Endothelial cell of umbilical vein (primary cell): ENCODE results near the gene IL15. TPM values are rescaled to one million over a fixed set of nuclear protein-coding genes. Genes with fewer than 3 reads are reported as not detected.

Experiments
- BruUV-seq: library from RNA; stranded (reverse); fragments of 400-500 nt; replicated peaks from 2 replicates; lab custom pipeline; 2021; lab: Mats Ljungman, UMichigan
- CTCF ChIA-PET: fragments of 300-600, 350-600 bp; sonication (Branson Sonifier 250); formaldehyde crosslinking; loops from one replicate; lab custom pipeline; 2021; ENCODE audit warnings: antibody characterized with exemption, inconsistent platforms; lab: Charles Lee
- POLR2A ChIA-PET: fragments of 300-600, 350-600 bp; sonication (Branson Sonifier 250); formaldehyde crosslinking; loops from one replicate; lab custom pipeline; 2021; ENCODE audit warnings: antibody characterized with exemption, inconsistent platforms; lab: Charles Lee
- DNase-seq: peaks from one replicate; pipeline ENCODE4 v3.0.0-alpha.2; 2011; ENCODE audit warnings: low read depth, low spot score
- FAIRE-seq: peaks from 2 replicates; lab custom pipeline; 2011; peaks lifted over from hg19 to GRCh38; lab: Jason Lieb, UNC
- H2AFZ ChIP-seq: 2 replicates; pipeline ENCODE4 v1.6.0; 2012; ENCODE audit warnings: low read depth, low read length, control low read depth, inconsistent platforms
- H3K27ac ChIP-seq: 2 replicates; pipeline ENCODE4 v1.5.1; 2011; ENCODE audit warnings: low read depth, mild to moderate bottlenecking, control low read depth, low read length, moderate library complexity; ENCODE audit not compliant: insufficient read depth
- H3K27me3 ChIP-seq, 2 experiments: 2 replicates each; pipeline versions ENCODE4 v1.6.0 to v1.6.1; 2011; ENCODE audit warnings: low read length in 2 of 2, mixed read lengths in 1 of 2; ENCODE audit not compliant: control insufficient read depth in 2 of 2, insufficient read depth in 2 of 2
- H3K36me3 ChIP-seq, 2 experiments: 2 replicates in 1 of 2; 3 replicates in 1 of 2; pipeline ENCODE4 v1.5.1; 2011; ENCODE audit warnings: low read length in 2 of 2, mild to moderate bottlenecking in 1 of 2, moderate library complexity in 1 of 2; ENCODE audit not compliant: control insufficient read depth in 2 of 2, insufficient read depth in 2 of 2; ENCODE audit errors: extremely low read depth in 1 of 2
- H3K4me1 ChIP-seq: 3 replicates; pipeline ENCODE4 v1.5.1; 2011; ENCODE audit warnings: mild to moderate bottlenecking, low read length; ENCODE audit not compliant: control insufficient read depth, insufficient read depth; ENCODE audit errors: extremely low read depth
- H3K4me2 ChIP-seq: 2 replicates; pipeline ENCODE4 v1.6.1; 2011; ENCODE audit warnings: low read length, control low read depth, mixed read lengths; ENCODE audit not compliant: insufficient read depth
- H3K4me3 ChIP-seq, 3 experiments: fragments of 200-600 bp in 1 of 3; sonication (generic), shearing (Covaris generic) in 1 of 3; replicated peaks in 1 of 3; 2 replicates each; pipeline ENCODE4 v1.5.1; 2011 to 2016; ENCODE audit warnings: control low read depth in 3 of 3, low read length in 3 of 3, mild to moderate bottlenecking in 2 of 3, inconsistent platforms in 1 of 3, low read depth in 1 of 3, moderate library complexity in 1 of 3; ENCODE audit not compliant: insufficient read depth in 1 of 3
- H3K79me2 ChIP-seq: 2 replicates; pipeline ENCODE4 v1.6.0; 2012; ENCODE audit warnings: low read length, inconsistent platforms; ENCODE audit not compliant: control insufficient read depth, insufficient read depth
- H3K9ac ChIP-seq: replicated peaks from 2 replicates; pipeline ENCODE3; 2011; ENCODE audit warnings: low read length, control low read depth; ENCODE audit not compliant: insufficient read depth; ENCODE audit errors: extremely low read depth
- H3K9me1 ChIP-seq: replicated peaks from 3 replicates; pipeline ENCODE4 v1.6.0; 2011; ENCODE audit warnings: mild to moderate bottlenecking, low read length; ENCODE audit not compliant: control insufficient read depth, insufficient read depth; ENCODE audit errors: extremely low read depth
- H3K9me3 ChIP-seq: replicated peaks from 2 replicates; pipeline ENCODE4 v1.5.1; 2012; ENCODE audit warnings: low read length, inconsistent platforms; ENCODE audit not compliant: control insufficient read depth, insufficient read depth
- H4K20me1 ChIP-seq: replicated peaks from 2 replicates; pipeline ENCODE3; 2011; ENCODE audit warnings: mild to moderate bottlenecking, low read length; ENCODE audit not compliant: control insufficient read depth, insufficient read depth; ENCODE audit errors: extremely low read depth
- FOS ChIP-seq: IDR thresholded peaks from 2 replicates; pipeline ENCODE4 v1.6.1; 2011; ENCODE audit warnings: mild to moderate bottlenecking, low read length, moderate library complexity, borderline replicate concordance; ENCODE audit not compliant: insufficient read depth
- GATA2 ChIP-seq: IDR thresholded peaks from 2 replicates; pipeline ENCODE4 v1.7.0; 2011; ENCODE audit warnings: low read depth, mild to moderate bottlenecking, moderate library complexity, mixed read lengths, low read length; ENCODE audit not compliant: insufficient read length, insufficient read depth
- JUN ChIP-seq: IDR thresholded peaks from 2 replicates; pipeline ENCODE4 v1.6.1; 2011; ENCODE audit warnings: borderline replicate concordance, low read depth; ENCODE audit not compliant: insufficient read length, insufficient read depth
- POLR2A ChIP-seq: IDR thresholded peaks from 2 replicates; pipeline ENCODE4 v1.6.1; 2012; ENCODE audit warnings: low read depth, mild to moderate bottlenecking, control low read depth, low read length
- dilution Hi-C: fragments of 300-500 bp; cut with MboI; formaldehyde crosslinking; loops from one replicate; pipeline ENCODE4 v1.15.0; 2019; ENCODE audit warnings: low sequenced_read_pairs; ENCODE audit not compliant: extremely low pct_ligation_motif_present
- intact Hi-C: fragments of 100-400 bp; cut with micrococcal nuclease; formaldehyde crosslinking; loops from one replicate; pipeline ENCODE4 v1.10.0; 2022
- polyA plus RNA-seq, 4 experiments: library from polyadenylated mRNA; depleted of rRNA in 3 of 4; stranded (reverse) in 3 of 4; unstranded in 1 of 4; fragments of >200 nt; gene quantifications; 2 replicates each; pipeline versions ENCODE4 v1.2.1 to v1.2.3, GENCODE V29; 2011 to 2012; ENCODE audit warnings: missing spikeins in 1 of 4
- total RNA-seq: library from RNA; stranded (reverse); gene quantifications from 2 replicates; pipeline ENCODE4 v1.2.3, GENCODE V29; 2021

Gene IL15
- total and polyA plus RNA-seq, 2 donors (not counting 3 experiments of a cell fraction or from before 2014, with no cell fraction given) = 3.0 to 3.1 TPM

- FAIRE-seq = no peak
- TF ChIP-seq FOS = peak; percentile 70
- no peak for TF ChIP-seq JUN
- TF ChIP-seq GATA2 = no peak
- no peak for TF ChIP-seq POLR2A
- no TSS peak for BruUV-seq
- Histone ChIP-seq H4K20me1 (no peaks in the 10 kb centered on the region), H3K4me2 (peak overlapping the region; percentile 1), H3K9me3 (no peaks in the 10 kb centered on the region), H3K4me3 (no peak overlapping the region), H3K4me1 (peaks cover 23% of the 10 kb centered on the region), H3K9me1 (no peaks in the 10 kb centered on the region), H3K27me3 (no peaks in the 10 kb centered on the region), H2AFZ (no peak overlapping the region), H3K9ac (no peak overlapping the region), H3K36me3 (no peaks in the 10 kb centered on the region), H3K79me2 (no peaks in the 10 kb centered on the region), H3K27ac (no peak overlapping the region)
- DNase-seq = peak; percentile 42
- intact Hi-C loops (loop anchor here (5.0 kb wide), 2 partner anchors 78 to 337 kb away; no protein-coding TSS in a partner anchor), dilution Hi-C loops (no loop called here)
- ChIA-PET CTCF (interaction anchor here (0.9 to 1.5 kb wide), 9 partner anchors 10 to 338 kb away, joined by 3 to 5 read pairs (median 3); no protein-coding TSS in a partner anchor), POLR2A (no interaction called here)
Observed at GRCh38 chr4:141684785-141685184, 48.4 kb downstream of the IL15 start.

- dilution Hi-C loops = no loop called here
- Histone ChIP-seq H3K9me1 (no peaks in the 10 kb centered on the region), H3K4me3 (no peak overlapping the region), H2AFZ (no peak overlapping the region), H4K20me1 (no peaks in the 10 kb centered on the region), H3K27ac (peak overlapping the region; percentile 57), H3K36me3 (no peaks in the 10 kb centered on the region), H3K79me2 (no peaks in the 10 kb centered on the region), H3K4me1 (peaks cover 23% of the 10 kb centered on the region), H3K9ac (no peak overlapping the region), H3K4me2 (peak overlapping the region; percentile 67), H3K9me3 (no peaks in the 10 kb centered on the region), H3K27me3 (no peaks in the 10 kb centered on the region)
- no TSS peak for BruUV-seq
- POLR2A ChIA-PET = no interaction called here
- CTCF ChIA-PET = interaction anchor here (1.1 kb wide), 3 partner anchors 18 to 340 kb away, joined by 3 to 4 read pairs (median 3); no protein-coding TSS in a partner anchor
- intact Hi-C loops = loop anchor here (5.0 kb wide), 2 partner anchors 76 to 339 kb away; no protein-coding TSS in a partner anchor
- TF ChIP-seq GATA2 = no peak
- TF ChIP-seq JUN = peak; percentile 65
- TF ChIP-seq POLR2A = no peak
- peak; percentile 58 for TF ChIP-seq FOS
- DNase-seq (peak; percentile 70), FAIRE-seq (peak; percentile 75)
Observed at GRCh38 chr4:141686146-141686775, 49.9 kb downstream of the IL15 start.
